GM19463 (cell line): ENCODE data around the gene OR2D3.
"Not testable (repeated sequence)": the region's sequence is repeated elsewhere in the genome, so short reads cannot be mapped to it uniquely, and the experiment has no call there.

Experiments used
- ATAC-seq: cut with Tn5 transposase; IDR thresholded peaks from one replicate; pipeline ENCODE4 v1.9.1; 2021; ENCODE audit warnings: mild to moderate bottlenecking, moderate library complexity; ENCODE audit not compliant: unreplicated experiment

OR2D3 gene

DNA sequence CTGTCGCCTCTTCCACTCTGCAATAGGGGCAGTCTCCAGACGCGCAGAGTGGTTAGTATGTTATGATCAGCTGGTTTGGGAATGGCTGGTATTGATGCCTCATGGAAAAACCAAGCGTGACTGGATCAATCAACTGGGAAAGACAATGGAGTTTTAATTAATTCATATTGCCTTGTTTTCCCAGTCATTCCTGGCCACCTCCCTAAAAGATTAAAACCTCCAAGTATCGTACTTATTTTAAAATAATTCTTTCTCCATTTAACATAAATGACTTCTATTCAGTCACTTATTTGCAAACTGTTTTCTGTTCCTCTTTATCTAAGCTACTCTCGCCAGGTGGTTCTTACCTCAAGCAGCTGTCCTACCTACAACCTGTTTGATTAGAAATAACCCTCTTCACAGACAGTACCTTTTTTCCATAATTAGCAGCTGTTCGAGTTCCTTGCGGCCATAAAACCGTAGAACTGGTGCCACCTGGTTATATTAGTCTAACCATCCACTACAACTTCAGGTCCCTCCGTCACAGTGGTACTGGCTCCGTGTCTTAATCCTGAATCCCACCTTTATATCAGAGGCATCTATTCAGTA, 6.3 kb downstream of the OR2D3 start:
- ATAC-seq, result peak; percentile 51

- ATAC-seq, result no peak
Observed at GRCh38 chr11:6928916-6929315, 8.1 kb downstream of the OR2D3 start.

DNA sequence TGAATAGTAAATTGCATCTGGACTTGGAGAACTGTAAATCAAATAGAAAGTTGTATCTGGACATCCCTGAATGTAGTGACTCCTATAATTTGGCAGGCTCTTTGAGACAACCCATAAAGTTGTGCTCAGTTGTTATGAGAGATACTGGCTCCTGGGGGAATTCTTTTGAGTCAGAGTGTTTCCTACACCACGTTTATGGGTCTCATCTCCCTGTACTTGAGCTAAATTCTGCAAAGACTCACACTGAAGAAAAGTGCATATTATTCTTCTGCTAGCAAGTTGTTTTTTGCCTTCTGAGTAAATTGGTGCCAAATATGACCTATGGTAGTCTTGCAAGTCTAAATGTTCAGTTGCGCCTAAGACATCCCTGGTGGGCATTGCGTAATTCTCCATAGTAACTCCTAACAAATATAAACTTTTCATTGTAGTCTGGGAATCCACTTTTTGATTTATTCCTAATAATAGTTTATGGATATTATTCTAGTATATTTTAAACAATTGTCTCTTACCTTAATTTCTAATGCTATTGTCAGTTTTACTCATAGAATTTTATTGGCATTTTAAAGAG, 10.4 kb downstream of the OR2D3 start:
- no peak for ATAC-seq

GRCh38 chr11:6932145-6932544, 11.3 kb downstream of the OR2D3 start:
- ATAC-seq, result no peak

- no peak for ATAC-seq
Observed at GRCh38 chr11:6941970-6942369, 21.2 kb downstream of the OR2D3 start.

- ATAC-seq, result no peak
Observed at GRCh38 chr11:6943131-6943530, 22.3 kb downstream of the OR2D3 start.

DNA sequence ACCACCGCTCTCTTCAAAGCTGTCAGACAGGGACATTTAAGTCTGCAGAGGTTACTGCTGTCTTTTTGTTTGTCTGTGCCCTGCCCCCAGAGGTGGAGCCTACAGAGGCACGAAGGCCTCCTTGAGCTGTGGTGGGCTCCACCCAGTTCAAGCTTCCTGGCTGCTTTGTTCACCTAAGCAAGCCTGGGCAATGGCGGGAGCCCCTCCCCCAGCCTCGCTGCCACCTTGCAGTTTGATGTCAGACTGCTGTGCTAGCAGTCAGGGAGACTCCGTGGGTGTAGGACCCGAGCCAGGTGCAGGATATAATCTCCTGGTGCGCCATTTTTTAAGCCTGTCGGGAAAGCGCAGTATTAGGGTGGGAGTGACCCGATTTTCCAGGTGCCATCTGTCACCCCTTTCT, 33.4 kb downstream of the OR2D3 start:
- not testable (repeated sequence) for ATAC-seq

- ATAC-seq, result no peak
Observed at GRCh38 chr11:6962141-6962540, 41.3 kb downstream of the OR2D3 start.

- ATAC-seq, result no peak
Observed at GRCh38 chr11:6962673-6963072, 41.9 kb downstream of the OR2D3 start.

- ATAC-seq, result no peak
Observed at GRCh38 chr11:6968816-6969215, 48.0 kb downstream of the OR2D3 start.

DNA sequence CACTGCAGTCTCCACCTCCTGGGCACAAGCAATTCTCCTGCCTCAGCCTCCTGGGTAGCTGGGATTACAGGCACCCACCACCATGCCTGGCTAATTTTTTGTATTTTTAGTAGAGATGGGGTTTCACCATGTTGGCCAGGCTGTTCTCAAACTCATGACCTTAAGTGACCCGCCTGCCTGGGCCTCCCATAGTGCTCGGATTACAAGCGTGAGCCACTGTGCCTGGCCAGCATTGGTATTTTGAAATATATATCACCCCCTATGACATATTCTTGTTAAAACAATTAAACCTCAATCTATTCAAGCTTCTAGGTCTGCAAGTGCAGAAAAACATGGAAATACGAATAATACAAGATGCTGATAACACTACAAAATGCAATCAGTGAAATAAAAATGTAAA, 49.1 kb downstream of the OR2D3 start:
- ATAC-seq, result not testable (repeated sequence)
